ENCODE data around the gene CACNG3. TPM values are rescaled to one million over a fixed set of nuclear protein-coding genes. Genes with fewer than 3 reads are reported as not detected.

The CACNG3 gene
- total RNA-seq, 1 donor from 2014 or later = not detected

DNA sequence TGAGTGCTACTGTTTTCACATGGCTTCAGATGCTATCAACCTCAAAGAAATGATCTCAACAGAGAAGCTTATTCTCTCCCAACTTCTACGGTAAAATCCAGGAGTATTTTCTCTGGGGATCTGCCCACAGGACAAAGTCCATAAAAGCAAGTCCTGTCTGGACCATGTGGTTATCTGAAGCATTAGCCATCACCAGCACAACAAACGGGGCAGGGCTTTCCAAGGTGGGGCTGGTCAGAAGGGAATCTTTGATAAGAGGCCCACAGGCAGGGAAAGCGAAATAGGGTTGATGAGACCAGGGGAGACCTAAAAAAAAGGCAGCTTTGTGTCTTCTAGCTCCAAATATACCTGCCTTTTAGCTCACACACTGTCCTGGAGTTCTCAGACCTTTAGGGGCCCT is 38.7 kb upstream of the CACNG3 start:
- TF ChIP-seq, protein P1, sequence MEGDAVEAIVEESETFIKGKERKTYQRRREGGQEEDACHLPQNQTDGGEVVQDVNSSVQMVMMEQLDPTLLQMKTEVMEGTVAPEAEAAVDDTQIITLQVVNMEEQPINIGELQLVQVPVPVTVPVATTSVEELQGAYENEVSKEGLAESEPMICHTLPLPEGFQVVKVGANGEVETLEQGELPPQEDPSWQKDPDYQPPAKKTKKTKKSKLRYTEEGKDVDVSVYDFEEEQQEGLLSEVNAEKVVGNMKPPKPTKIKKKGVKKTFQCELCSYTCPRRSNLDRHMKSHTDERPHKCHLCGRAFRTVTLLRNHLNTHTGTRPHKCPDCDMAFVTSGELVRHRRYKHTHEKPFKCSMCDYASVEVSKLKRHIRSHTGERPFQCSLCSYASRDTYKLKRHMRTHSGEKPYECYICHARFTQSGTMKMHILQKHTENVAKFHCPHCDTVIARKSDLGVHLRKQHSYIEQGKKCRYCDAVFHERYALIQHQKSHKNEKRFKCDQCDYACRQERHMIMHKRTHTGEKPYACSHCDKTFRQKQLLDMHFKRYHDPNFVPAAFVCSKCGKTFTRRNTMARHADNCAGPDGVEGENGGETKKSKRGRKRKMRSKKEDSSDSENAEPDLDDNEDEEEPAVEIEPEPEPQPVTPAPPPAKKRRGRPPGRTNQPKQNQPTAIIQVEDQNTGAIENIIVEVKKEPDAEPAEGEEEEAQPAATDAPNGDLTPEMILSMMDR (conservative IDR thresholded peaks at IDR 0.05) = no peak

DNA sequence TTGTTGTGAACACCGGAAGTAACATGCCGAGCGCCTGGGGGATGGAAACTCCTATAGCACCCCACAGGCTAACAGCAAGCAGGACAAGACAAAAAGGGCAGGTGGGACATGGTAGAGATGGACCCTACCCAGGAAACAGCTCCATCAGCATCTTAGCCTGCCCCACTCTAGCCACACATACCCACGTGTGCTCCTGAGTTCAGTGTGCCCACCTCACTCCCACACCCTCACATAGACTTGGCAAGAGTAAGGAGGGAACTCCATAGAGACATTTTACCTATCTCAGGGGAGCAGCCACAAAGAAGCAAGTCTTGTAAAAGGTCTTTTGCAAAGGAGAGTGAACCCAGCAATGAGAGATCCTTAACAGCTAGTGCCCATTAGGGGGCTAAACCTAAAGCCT is 37.8 kb upstream of the CACNG3 start:
- DNase-seq (ENCODE audit: low read depth, low spot score) = no peak
- H3K27ac Mint-ChIP-seq (ENCODE audit: unreplicated experiment) = no peak overlapping the region
- H3K4me3 Mint-ChIP-seq = no peak overlapping the region
- peaks cover 21% of the 10 kb centered on the region for H3K27me3 Mint-ChIP-seq (ENCODE audit: low read depth)
- no peaks in the 10 kb centered on the region for H3K9me3 Mint-ChIP-seq
- H3K36me3 Mint-ChIP-seq (ENCODE audit: low read depth) = no peaks in the 10 kb centered on the region
- TF ChIP-seq, protein P1 (conservative IDR thresholded peaks at IDR 0.05) = no peak
- no peaks in the 10 kb centered on the region for H3K4me1 Mint-ChIP-seq

More for the DNA sequence above, 38.7 kb upstream of the CACNG3 start:
- DNase-seq (ENCODE audit: low read depth, low spot score) = no peak
- Mint-ChIP-seq H3K4me1 (no peaks in the 10 kb centered on the region), H3K27ac (ENCODE audit: unreplicated experiment) (no peak overlapping the region), H3K4me3 (no peak overlapping the region), H3K36me3 (ENCODE audit: low read depth) (no peaks in the 10 kb centered on the region), H3K27me3 (ENCODE audit: low read depth) (peaks cover 25% of the 10 kb centered on the region), H3K9me3 (no peaks in the 10 kb centered on the region)

DNA sequence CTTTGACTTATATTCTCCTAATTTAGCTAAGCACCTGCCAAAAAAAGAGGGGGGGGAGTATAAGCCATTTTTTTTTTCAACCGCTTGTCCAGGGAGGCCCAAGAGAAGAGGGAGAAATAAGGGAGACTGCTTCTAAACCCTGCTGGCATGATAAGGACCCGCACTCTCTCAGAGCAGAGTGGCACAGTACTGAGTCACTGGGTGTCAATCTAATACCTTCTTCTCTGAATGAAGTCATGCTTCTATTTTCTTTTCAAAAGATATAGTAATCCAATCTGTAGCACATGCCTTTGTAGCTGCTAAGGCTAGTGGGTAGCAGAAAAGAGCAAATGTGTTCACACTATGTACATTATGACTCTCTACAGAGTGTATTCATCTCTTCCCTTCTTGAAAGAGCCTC is 34.9 kb upstream of the CACNG3 start:
- TF ChIP-seq, protein P1 (conservative IDR thresholded peaks at IDR 0.05) = no peak
- Mint-ChIP-seq H3K27ac (ENCODE audit: unreplicated experiment) (no peak overlapping the region), H3K4me3 (no peak overlapping the region), H3K9me3 (no peaks in the 10 kb centered on the region), H3K36me3 (ENCODE audit: low read depth) (no peaks in the 10 kb centered on the region), H3K4me1 (no peaks in the 10 kb centered on the region), H3K27me3 (ENCODE audit: low read depth) (peaks cover 20% of the 10 kb centered on the region)
- DNase-seq (ENCODE audit: low read depth, low spot score) = no peak

DNA sequence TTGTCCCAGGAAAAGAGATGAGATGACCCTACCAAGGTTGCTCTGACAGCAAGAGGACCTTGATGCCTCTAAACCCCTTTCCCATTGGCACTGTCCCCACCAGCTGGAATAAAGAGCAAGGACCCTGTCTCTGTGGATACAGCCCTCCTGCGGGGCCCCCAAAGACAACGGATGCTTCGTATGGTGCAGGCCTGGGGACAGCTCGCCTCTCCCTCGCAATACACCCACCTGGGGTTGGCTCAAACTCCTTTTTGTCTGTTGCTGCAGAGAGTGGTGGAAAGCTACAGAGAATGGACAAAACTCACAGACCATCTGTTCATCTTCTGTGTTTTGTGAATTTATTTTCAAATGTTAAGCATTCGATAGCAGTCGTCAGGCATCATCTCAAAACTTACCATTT is 27.6 kb upstream of the CACNG3 start:
- TF ChIP-seq, protein P1 (conservative IDR thresholded peaks at IDR 0.05) = no peak
- H3K27ac Mint-ChIP-seq (ENCODE audit: unreplicated experiment) = no peak overlapping the region
- DNase-seq (ENCODE audit: low read depth, low spot score) = no peak
- no peaks in the 10 kb centered on the region for H3K4me1 Mint-ChIP-seq
- peaks cover 20% of the 10 kb centered on the region for H3K27me3 Mint-ChIP-seq (ENCODE audit: low read depth)
- H3K9me3 Mint-ChIP-seq = no peaks in the 10 kb centered on the region
- no peak overlapping the region for H3K4me3 Mint-ChIP-seq
- no peaks in the 10 kb centered on the region for H3K36me3 Mint-ChIP-seq (ENCODE audit: low read depth)

DNA sequence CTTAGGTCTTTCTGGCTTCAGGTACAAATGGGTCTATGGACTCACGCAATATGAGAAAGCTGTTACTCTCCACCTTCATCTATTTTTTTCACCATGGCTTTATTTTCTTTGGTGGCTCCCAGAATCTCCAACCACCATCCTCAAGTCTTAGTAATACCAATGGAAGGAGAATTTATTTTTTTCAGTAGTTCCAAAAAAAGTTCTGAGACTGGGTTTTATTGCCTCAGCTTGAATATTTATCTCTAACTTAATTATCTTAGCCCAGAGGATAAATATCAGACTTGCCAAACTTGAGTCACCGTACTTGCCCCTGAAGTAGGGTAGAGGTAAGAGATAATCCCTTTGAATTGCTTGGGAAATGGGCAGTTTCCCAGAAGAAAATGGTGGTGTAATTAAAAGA is 23.2 kb upstream of the CACNG3 start:
- no peak overlapping the region for H3K27ac Mint-ChIP-seq (ENCODE audit: unreplicated experiment)
- no peaks in the 10 kb centered on the region for H3K4me1 Mint-ChIP-seq
- no peak overlapping the region for H3K4me3 Mint-ChIP-seq
- H3K36me3 Mint-ChIP-seq (ENCODE audit: low read depth) = no peaks in the 10 kb centered on the region
- DNase-seq (ENCODE audit: low read depth, low spot score) = no peak
- TF ChIP-seq, protein P1 (conservative IDR thresholded peaks at IDR 0.05) = no peak
- H3K27me3 Mint-ChIP-seq (ENCODE audit: low read depth) = peaks cover 21% of the 10 kb centered on the region
- H3K9me3 Mint-ChIP-seq = no peaks in the 10 kb centered on the region

DNA sequence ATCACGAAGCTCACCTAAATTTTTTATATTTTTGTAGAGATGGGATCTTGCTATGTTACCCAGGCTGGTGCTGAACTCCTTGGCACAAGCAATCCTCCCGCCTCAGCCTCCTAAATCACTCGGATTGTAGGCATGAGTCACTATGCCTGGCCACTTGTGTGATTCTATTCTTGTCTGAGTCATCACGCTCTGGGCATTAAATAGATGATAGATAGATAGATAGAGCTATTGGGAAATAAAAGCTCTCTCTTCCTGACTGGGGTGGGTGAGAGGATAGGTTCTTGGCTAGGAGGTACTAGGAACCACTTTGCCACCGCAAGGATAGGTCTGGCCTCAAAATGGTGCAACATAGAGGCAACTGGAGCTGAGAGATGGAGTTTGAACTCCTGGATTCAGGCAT is 21.4 kb upstream of the CACNG3 start:
- Mint-ChIP-seq H3K36me3 (ENCODE audit: low read depth) (no peaks in the 10 kb centered on the region), H3K9me3 (peaks cover 5% of the 10 kb centered on the region), H3K4me3 (no peak overlapping the region), H3K27me3 (ENCODE audit: low read depth) (peaks cover 15% of the 10 kb centered on the region), H3K27ac (ENCODE audit: unreplicated experiment) (no peak overlapping the region), H3K4me1 (no peaks in the 10 kb centered on the region)
- TF ChIP-seq, protein P1 (conservative IDR thresholded peaks at IDR 0.05) = no peak
- DNase-seq (ENCODE audit: low read depth, low spot score) = no peak

Data from neural crest cell (in vitro differentiated cells).